H1 (cell line): ENCODE data around the gene AVL9. TPM values are rescaled to one million over a fixed set of nuclear protein-coding genes. Genes with fewer than 3 reads are reported as not detected.
A peak's percentile ranks its signal among the peaks of the same experiment; 100 is the strongest.

Experiments used
- CTCF ChIA-PET: fragments of 300-600 bp; sonication (Branson Sonifier 250); formaldehyde crosslinking; loops from one replicate; lab custom pipeline; 2021; ENCODE audit not compliant: partially characterized antibody; lab: Charles Lee
- POLR2A ChIA-PET: fragments of 300-600 bp; sonication (Branson Sonifier 250); formaldehyde crosslinking; loops from one replicate; lab custom pipeline; 2021; ENCODE audit warnings: inconsistent platforms; ENCODE audit not compliant: partially characterized antibody; lab: Charles Lee
- DNase-seq, 2 experiments: peaks; one replicate each; pipeline versions ENCODE4 v3.0.0 to v3.0.0-alpha.2; 2010 to 2022; ENCODE audit warnings: low spot score in 2 of 2, low read depth in 1 of 2, mixed read lengths in 1 of 2
- FAIRE-seq: peaks from 2 replicates; lab custom pipeline; 2011; peaks lifted over from hg19 to GRCh38; lab: Jason Lieb, UNC
- H2AFZ ChIP-seq: 2 replicates; pipeline ENCODE4 v1.8.1; 2012; ENCODE audit warnings: low read length, inconsistent platforms
- H2AK5ac ChIP-seq: 2 replicates; pipeline ENCODE4 v1.6.1; 2013; ENCODE audit warnings: low read depth, low read length
- H2BK120ac ChIP-seq: replicated peaks from 2 replicates; pipeline ENCODE3; 2013; ENCODE audit warnings: low read depth, low read length, inconsistent platforms
- H2BK12ac ChIP-seq: 2 replicates; pipeline ENCODE4 v1.6.1; 2013; ENCODE audit warnings: low read depth, low read length
- H2BK15ac ChIP-seq: 2 replicates; pipeline ENCODE4 v1.6.1; 2013; ENCODE audit warnings: low read length
- H2BK20ac ChIP-seq: 2 replicates; pipeline ENCODE4 v1.6.1; 2013; ENCODE audit warnings: low read length
- H2BK5ac ChIP-seq: 2 replicates; pipeline ENCODE4 v1.6.1; 2013; ENCODE audit warnings: low read depth, low read length
- H3K14ac ChIP-seq: 2 replicates; pipeline ENCODE4 v1.6.1; 2013; ENCODE audit warnings: inconsistent platforms; ENCODE audit not compliant: insufficient read length
- H3K18ac ChIP-seq: 2 replicates; pipeline ENCODE4 v1.6.1; 2013; ENCODE audit warnings: low read length; ENCODE audit errors: extremely low read depth
- H3K23ac ChIP-seq: 2 replicates; pipeline ENCODE4 v1.6.1; 2013; ENCODE audit warnings: inconsistent platforms; ENCODE audit not compliant: insufficient read length
- H3K23me2 ChIP-seq: 2 replicates; pipeline ENCODE4 v1.6.1; 2013; ENCODE audit warnings: low read depth, low read length
- H3K27ac ChIP-seq: 2 replicates; pipeline ENCODE4 v1.6.1; 2011; ENCODE audit warnings: low read depth, low read length, inconsistent platforms
- H3K27me3 ChIP-seq, 4 experiments: replicated peaks in 1 of 4; 1 replicate in 1 of 4; 2 replicates in 3 of 4; pipeline versions ENCODE4 v1.6.1 to v1.8.1; 2011 to 2013; ENCODE audit warnings: low read length in 3 of 4, mild to moderate bottlenecking in 3 of 4, inconsistent platforms in 2 of 4, mixed read lengths in 2 of 4, moderate library complexity in 1 of 4; ENCODE audit not compliant: control insufficient read depth in 3 of 4, insufficient read depth in 3 of 4; ENCODE audit errors: extremely low read depth in 1 of 4
- H3K36me3 ChIP-seq, 4 experiments: 2 replicates each; pipeline versions ENCODE4 v1.6.1 to v1.8.1; 2011 to 2013; ENCODE audit warnings: mild to moderate bottlenecking in 4 of 4, low read length in 3 of 4, moderate library complexity in 2 of 4, control low read depth in 1 of 4, inconsistent platforms in 1 of 4; ENCODE audit not compliant: insufficient read depth in 4 of 4, control insufficient read depth in 2 of 4
- H3K4ac ChIP-seq: replicated peaks from 2 replicates; pipeline ENCODE3; 2013; ENCODE audit warnings: low read length, low read depth, mixed read lengths, inconsistent platforms; ENCODE audit not compliant: insufficient read length
- H3K4me1 ChIP-seq, 4 experiments: replicated peaks in 1 of 4; 1 replicate in 1 of 4; 2 replicates in 3 of 4; pipeline versions ENCODE4 v1.6.1 to v1.8.1; 2011 to 2013; ENCODE audit warnings: low read length in 3 of 4, inconsistent platforms in 2 of 4, mixed read lengths in 1 of 4; ENCODE audit not compliant: insufficient read depth in 4 of 4, control insufficient read depth in 3 of 4
- H3K4me2 ChIP-seq, 2 experiments: 2 replicates each; pipeline versions ENCODE4 v1.6.1 to v1.8.1; 2011 to 2013; ENCODE audit warnings: low read depth in 2 of 2, low read length in 2 of 2, control low read depth in 1 of 2, inconsistent platforms in 1 of 2, mild to moderate bottlenecking in 1 of 2; ENCODE audit not compliant: insufficient read depth in 1 of 2
- H3K4me3 ChIP-seq, 4 experiments: fragments of 200-600, 300-600 bp in 1 of 4; sonication (generic), shearing (Covaris generic), sonication (Bioruptor Twin) in 1 of 4; 2 replicates each; pipeline versions ENCODE4 v1.5.1 to v1.8.1; 2011 to 2016; ENCODE audit warnings: low read length in 4 of 4, low read depth in 3 of 4, control low read depth in 2 of 4, inconsistent platforms in 2 of 4, mild to moderate bottlenecking in 2 of 4, mixed read lengths in 1 of 4, moderate library complexity in 1 of 4; ENCODE audit not compliant: insufficient read depth in 2 of 4; ENCODE audit errors: extremely low read depth in 1 of 4
- H3K56ac ChIP-seq: replicated peaks from 2 replicates; pipeline ENCODE3; 2013; ENCODE audit warnings: low read depth, mild to moderate bottlenecking, mixed read lengths, low read length, inconsistent platforms; ENCODE audit not compliant: insufficient read length
- H3K79me1 ChIP-seq: 2 replicates; pipeline ENCODE4 v1.6.1; 2013; ENCODE audit warnings: low read depth, low read length, control low read depth
- H3K79me2 ChIP-seq, 2 experiments: 2 replicates each; pipeline versions ENCODE4 v1.6.1 to v1.8.1; 2012 to 2013; ENCODE audit warnings: low read length in 2 of 2, mild to moderate bottlenecking in 2 of 2, inconsistent platforms in 1 of 2; ENCODE audit not compliant: insufficient read depth in 2 of 2, control insufficient read depth in 1 of 2
- H3K9ac ChIP-seq, 4 experiments: replicated peaks in 1 of 4; 1 replicate in 1 of 4; 2 replicates in 3 of 4; pipeline versions ENCODE4 v1.6.1 to v1.8.1; 2011 to 2013; ENCODE audit warnings: low read depth in 3 of 4, low read length in 3 of 4, control low read depth in 2 of 4, mild to moderate bottlenecking in 2 of 4, moderate library complexity in 2 of 4, inconsistent platforms in 1 of 4; ENCODE audit errors: extremely low read depth in 1 of 4
- H3K9me3 ChIP-seq, 2 experiments: 2 replicates each; pipeline versions ENCODE4 v1.6.1 to v1.8.1; 2012 to 2013; ENCODE audit warnings: mild to moderate bottlenecking in 2 of 2, moderate library complexity in 2 of 2, control low read depth in 1 of 2, inconsistent platforms in 1 of 2, low read depth in 1 of 2, low read length in 1 of 2, mixed read lengths in 1 of 2; ENCODE audit not compliant: insufficient read depth in 2 of 2
- H4K20me1 ChIP-seq, 2 experiments: replicated peaks in 1 of 2; 2 replicates each; pipeline versions ENCODE3 to v1.8.1; 2011 to 2013; ENCODE audit warnings: inconsistent platforms in 2 of 2, low read length in 2 of 2, mild to moderate bottlenecking in 1 of 2; ENCODE audit not compliant: insufficient read depth in 2 of 2, control insufficient read depth in 1 of 2
- H4K5ac ChIP-seq: 2 replicates; pipeline ENCODE4 v1.6.1; 2013; ENCODE audit warnings: low read length, low read depth, mixed read lengths, inconsistent platforms; ENCODE audit not compliant: insufficient read length
- H4K8ac ChIP-seq: 2 replicates; pipeline ENCODE4 v1.8.0; 2013; ENCODE audit warnings: mild to moderate bottlenecking, moderate library complexity, low read length, inconsistent platforms; ENCODE audit not compliant: insufficient read depth; ENCODE audit errors: extremely low read depth
- H4K91ac ChIP-seq: replicated peaks from 2 replicates; pipeline ENCODE3; 2013; ENCODE audit warnings: low read length, mixed read lengths, inconsistent platforms; ENCODE audit not compliant: insufficient read length
- HDAC2 ChIP-seq, 2 experiments: fragments of 300-600 bp in 1 of 2; sonication (generic) in 1 of 2; IDR thresholded peaks; 2 replicates each; pipeline ENCODE4 v1.6.1; 2011 to 2012; ENCODE audit warnings: low read depth in 2 of 2, low read length in 2 of 2, mild to moderate bottlenecking in 2 of 2, moderate library complexity in 2 of 2, borderline replicate concordance in 1 of 2, inconsistent platforms in 1 of 2
- KDM4A ChIP-seq: IDR thresholded peaks from one replicate; pipeline ENCODE4 v1.7.1; 2012; ENCODE audit warnings: low read depth, mild to moderate bottlenecking, moderate library complexity, low read length, inconsistent platforms; ENCODE audit not compliant: severe bottlenecking
- NANOG ChIP-seq: IDR thresholded peaks from 2 replicates; pipeline ENCODE4 v1.6.1; 2011; ENCODE audit warnings: low read length, low read depth, mild to moderate bottlenecking, inconsistent platforms; ENCODE audit not compliant: insufficient read depth, poor library complexity, severe bottlenecking
- PHF8 ChIP-seq: fragments of 200-600 bp; sonication (generic); conservative IDR thresholded peaks from 2 replicates; pipeline ENCODE4 v1.7.1; 2012; ENCODE audit warnings: low read depth, mild to moderate bottlenecking, inconsistent platforms, low read length, moderate library complexity
- POLR2A ChIP-seq, 2 experiments: IDR thresholded peaks; 1 replicate in 1 of 2; 2 replicates in 1 of 2; pipeline ENCODE4 v1.6.1; 2011; ENCODE audit warnings: low read depth in 2 of 2, low read length in 2 of 2, mild to moderate bottlenecking in 2 of 2; ENCODE audit errors: control extremely low read depth in 1 of 2
- POLR2AphosphoS5 ChIP-seq: IDR thresholded peaks from 2 replicates; pipeline ENCODE4 v1.6.1; 2011; ENCODE audit warnings: low read depth, low read length
- TAF1 ChIP-seq: IDR thresholded peaks from 2 replicates; pipeline ENCODE4 v1.6.1; 2011; ENCODE audit warnings: mild to moderate bottlenecking, low read depth, low read length
- TBP ChIP-seq: IDR thresholded peaks from 2 replicates; pipeline ENCODE4 v1.6.1; 2011; ENCODE audit warnings: low read depth, low read length, improper control_type of control experiment
- TEAD4 ChIP-seq: IDR thresholded peaks from 2 replicates; pipeline ENCODE4 v1.6.1; 2012; ENCODE audit warnings: low read depth, low read length, inconsistent platforms, mixed read lengths
- YY1 ChIP-seq: IDR thresholded peaks from 2 replicates; pipeline ENCODE4 v1.6.1; 2011; ENCODE audit warnings: low read depth, mild to moderate bottlenecking, low read length
- WGBS, 2 experiments: shearing (Covaris generic) in 1 of 2; methylation state at CpG; one replicate each; pipeline versions ENCODE4 v1.1.6 to v1.1.7; 2013 to 2015; ENCODE audit warnings: low lambda C conversion rate in 2 of 2, mixed read lengths in 2 of 2, inconsistent platforms in 1 of 2, low coverage in 1 of 2, missing lambda C conversion rate in 1 of 2; ENCODE audit not compliant: insufficient replicate concordance in 2 of 2, insufficient coverage in 1 of 2, insufficient read length in 1 of 2; ENCODE audit errors: extremely low coverage in 1 of 2, missing lambda C conversion rate in 1 of 2; 5-methylcytosine and 5-hydroxymethylcytosine counted together
- polyA plus RNA-seq, 7 experiments: library from polyadenylated mRNA; depleted of rRNA in 3 of 7; stranded (reverse) in 5 of 7; unstranded in 2 of 7; fragments of >200 nt in 5 of 7; fragments of 200-250 nt in 2 of 7; gene quantifications; 1 replicate in 5 of 7; 2 replicates in 1 of 7; 4 replicates in 1 of 7; pipeline versions ENCODE4 v1.2.1 to v1.2.3, GENCODE V29; 2011 to 2013; ENCODE audit warnings: missing spikeins in 2 of 7, mixed read lengths in 2 of 7
- total RNA-seq: library from RNA; stranded (reverse); fragmentation: NEBNext Ultra II Directional; extraction: Animal tissue kit (Norgen Biotek cat#: 25700); gene quantifications from 2 replicates; pipeline ENCODE4 v1.2.1, GENCODE V29; 2021
- TF ChIP-seq, protein P1 (sequence below): IDR thresholded peaks from 2 replicates; pipeline ENCODE4 v1.6.1; 2012; ENCODE audit warnings: low read length, inconsistent platforms

The AVL9 gene
- total and polyA plus RNA-seq, 2 of the 8 experiments (the other 6 are each of a cell fraction or from before 2014, with no cell fraction given): 15.5 to 42.1 TPM

DNA sequence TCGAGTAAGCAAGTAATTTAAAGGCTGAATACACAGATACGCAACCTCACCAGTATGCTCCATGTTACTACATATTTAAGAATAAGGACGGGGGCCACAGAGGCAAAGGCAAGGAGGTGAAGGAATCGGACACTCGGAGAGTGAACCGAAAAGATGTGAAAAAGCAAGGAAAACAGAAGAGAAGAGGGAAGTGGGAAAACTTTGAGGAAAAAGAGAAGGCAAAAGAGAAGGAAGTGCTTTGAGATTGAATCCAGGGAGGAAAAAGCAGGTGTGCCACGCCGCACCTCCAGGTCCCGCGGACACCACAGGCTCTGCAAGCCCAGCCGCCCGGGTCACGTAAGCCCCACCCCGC lies 367 bp upstream of the AVL9 start:
- WGBS, 2 experiments: 11% methylated on average over 6 of the region's 14 CpGs; no CpG with 5 or more reads in 1 of the 2 experiments
- H3K23me2 ChIP-seq: no peaks in the 10 kb centered on the region
- H3K18ac ChIP-seq: no peak overlapping the region
- H3K14ac ChIP-seq: no peak overlapping the region
- H3K27me3 ChIP-seq: no peaks in the 10 kb centered on the region
- 0 out of 2 replicates have a peak overlapping the region, but pooled peaks have one; percentile 65 for H3K27ac ChIP-seq
- no peak for TF ChIP-seq HDAC2 (IDR thresholded peaks at IDR 0.05; ENCODE audit: borderline replicate concordance in 1 of 2, low read depth in 2 of 2, low read length in 2 of 2)
- TF ChIP-seq POLR2A (IDR thresholded peaks at IDR 0.05; ENCODE audit: control extremely low read depth in 1 of 2, low read depth in 2 of 2, low read length in 2 of 2): peak; percentile 90 to 97
- no peak for TF ChIP-seq TEAD4
- peak; percentile 40; the same call in 1 of the 2 replicates for TF ChIP-seq TBP
- peak; percentile 79 for TF ChIP-seq TAF1
- TF ChIP-seq NANOG: no peak
- peak; percentile 95 for TF ChIP-seq POLR2AphosphoS5
- no peak for TF ChIP-seq YY1
- peak; percentile 6 for TF ChIP-seq KDM4A
- TF ChIP-seq, protein P1, sequence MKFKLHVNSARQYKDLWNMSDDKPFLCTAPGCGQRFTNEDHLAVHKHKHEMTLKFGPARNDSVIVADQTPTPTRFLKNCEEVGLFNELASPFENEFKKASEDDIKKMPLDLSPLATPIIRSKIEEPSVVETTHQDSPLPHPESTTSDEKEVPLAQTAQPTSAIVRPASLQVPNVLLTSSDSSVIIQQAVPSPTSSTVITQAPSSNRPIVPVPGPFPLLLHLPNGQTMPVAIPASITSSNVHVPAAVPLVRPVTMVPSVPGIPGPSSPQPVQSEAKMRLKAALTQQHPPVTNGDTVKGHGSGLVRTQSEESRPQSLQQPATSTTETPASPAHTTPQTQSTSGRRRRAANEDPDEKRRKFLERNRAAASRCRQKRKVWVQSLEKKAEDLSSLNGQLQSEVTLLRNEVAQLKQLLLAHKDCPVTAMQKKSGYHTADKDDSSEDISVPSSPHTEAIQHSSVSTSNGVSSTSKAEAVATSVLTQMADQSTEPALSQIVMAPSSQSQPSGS: no peak
- peak; percentile 46 for TF ChIP-seq PHF8
- TF ChIP-seq, all 59 proteins: peak for 6
- DNase-seq: no peak
- Histone ChIP-seq H2BK5ac (peak overlapping the region; percentile 77; the same call in 1 of the 2 replicates), H2BK12ac (no peak overlapping the region), H3K4me2 (peak overlapping the region; percentile 63 to 70), H3K36me3 (peaks cover 0 to 4% (median 0%) of the 10 kb centered on the region in 4 experiments; a peak in 1 of 8 replicates), H3K23ac (no peak overlapping the region), H2BK20ac (no peak overlapping the region), H3K4ac (no peak overlapping the region), H3K9me3 (no peaks in the 10 kb centered on the region), H4K20me1 (no peaks in the 10 kb centered on the region), H2BK15ac (no peak overlapping the region), H2AK5ac (no peak overlapping the region), H4K91ac (no peak overlapping the region), H4K8ac (no peak overlapping the region), H3K79me1 (no peaks in the 10 kb centered on the region), H2BK120ac (no peak overlapping the region), H3K4me1 (peaks cover 0 to 6% (median 0%) of the 10 kb centered on the region in 4 experiments; a peak in 2 of 7 replicates), H4K5ac (no peak overlapping the region), H2AFZ (peak overlapping the region; percentile 34; the same call in 1 of the 2 replicates), H3K4me3 (peak overlapping the region; percentile 68 to 86 (median 78)), H3K79me2 (peaks cover 11 to 47% of the 10 kb centered on the region in 2 experiments), H3K9ac (peak overlapping the region in 3 of 4 experiments; percentile 73 to 79 (median 74); a peak in 6 of 7 replicates), H3K56ac (no peak overlapping the region)
- CTCF ChIA-PET: no interaction called here
- POLR2A ChIA-PET: interaction anchor here (0.5 to 2.4 kb wide), 15 partner anchors 10 to 112 kb away, joined by 3 to 15 read pairs (median 4); no protein-coding TSS in a partner anchor
- no peak for FAIRE-seq
